ENCODE measurements around the gene JAZF1. TPM values are rescaled to one million over a fixed set of nuclear protein-coding genes. Genes with fewer than 3 reads are reported as not detected.

JAZF1 gene
- total and polyA plus RNA-seq, 2 experiments from 2014 or later: 9.5 to 12.1 TPM

GRCh38 chr7:27933671-27934565, 246.7 kb downstream of the JAZF1 start:
- TF ChIP-seq, protein P1, sequence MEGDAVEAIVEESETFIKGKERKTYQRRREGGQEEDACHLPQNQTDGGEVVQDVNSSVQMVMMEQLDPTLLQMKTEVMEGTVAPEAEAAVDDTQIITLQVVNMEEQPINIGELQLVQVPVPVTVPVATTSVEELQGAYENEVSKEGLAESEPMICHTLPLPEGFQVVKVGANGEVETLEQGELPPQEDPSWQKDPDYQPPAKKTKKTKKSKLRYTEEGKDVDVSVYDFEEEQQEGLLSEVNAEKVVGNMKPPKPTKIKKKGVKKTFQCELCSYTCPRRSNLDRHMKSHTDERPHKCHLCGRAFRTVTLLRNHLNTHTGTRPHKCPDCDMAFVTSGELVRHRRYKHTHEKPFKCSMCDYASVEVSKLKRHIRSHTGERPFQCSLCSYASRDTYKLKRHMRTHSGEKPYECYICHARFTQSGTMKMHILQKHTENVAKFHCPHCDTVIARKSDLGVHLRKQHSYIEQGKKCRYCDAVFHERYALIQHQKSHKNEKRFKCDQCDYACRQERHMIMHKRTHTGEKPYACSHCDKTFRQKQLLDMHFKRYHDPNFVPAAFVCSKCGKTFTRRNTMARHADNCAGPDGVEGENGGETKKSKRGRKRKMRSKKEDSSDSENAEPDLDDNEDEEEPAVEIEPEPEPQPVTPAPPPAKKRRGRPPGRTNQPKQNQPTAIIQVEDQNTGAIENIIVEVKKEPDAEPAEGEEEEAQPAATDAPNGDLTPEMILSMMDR (IDR thresholded peaks at IDR 0.05; ENCODE audit: poor library complexity): peak; percentile 44
- TF ChIP-seq EZH2phosphoT487 (IDR thresholded peaks at IDR 0.05; ENCODE audit: low read depth, severe bottlenecking, unreplicated experiment) (no peak), EZH2 (IDR thresholded peaks at IDR 0.05; ENCODE audit: borderline replicate concordance) (no peak)
- H3K9me3 ChIP-seq (ENCODE audit: low read depth): no peaks in the 10 kb centered on the region
- WGBS (ENCODE audit: low lambda C conversion rate, missing lambda C conversion rate): 65% methylated on average over 3 of the region's 3 CpGs
- no peaks in the 10 kb centered on the region for H3K4me1 ChIP-seq (ENCODE audit: insufficient read depth)
- DNase-seq (ENCODE audit: low spot score): no peak
- no peak overlapping the region for H2AFZ ChIP-seq
- no peak overlapping the region for H3K27ac ChIP-seq
- H3K27me3 ChIP-seq: no peaks in the 10 kb centered on the region
- H4K20me1 ChIP-seq (ENCODE audit: insufficient read depth, poor library complexity, severe bottlenecking): no peaks in the 10 kb centered on the region
- H3K9me2 ChIP-seq (replicated peaks; ENCODE audit: insufficient read depth): no peaks in the 10 kb centered on the region
- no peaks in the 10 kb centered on the region for H3K36me3 ChIP-seq (replicated peaks; ENCODE audit: insufficient read depth, low read depth)
- no peak overlapping the region for H3K4me3 ChIP-seq
- no peaks in the 10 kb centered on the region for H3K79me2 ChIP-seq
- no peak overlapping the region for H3K4me2 ChIP-seq

- no peaks in the 10 kb centered on the region for H3K9me3 ChIP-seq (ENCODE audit: low read depth)
- H3K4me1 ChIP-seq (ENCODE audit: insufficient read depth): no peaks in the 10 kb centered on the region
- no peak overlapping the region for H3K27ac ChIP-seq
- H3K4me2 ChIP-seq: no peak overlapping the region
- no peak for DNase-seq (ENCODE audit: low spot score)
- no peaks in the 10 kb centered on the region for H3K9me2 ChIP-seq (replicated peaks; ENCODE audit: insufficient read depth)
- H3K79me2 ChIP-seq: no peaks in the 10 kb centered on the region
- H4K20me1 ChIP-seq (ENCODE audit: insufficient read depth, poor library complexity, severe bottlenecking): no peaks in the 10 kb centered on the region
- no peak overlapping the region for H2AFZ ChIP-seq
- no peak for TF ChIP-seq EZH2phosphoT487 (IDR thresholded peaks at IDR 0.05; ENCODE audit: low read depth, severe bottlenecking, unreplicated experiment)
- no peak for TF ChIP-seq EZH2 (IDR thresholded peaks at IDR 0.05; ENCODE audit: borderline replicate concordance)
- TF ChIP-seq, protein P1 (IDR thresholded peaks at IDR 0.05; ENCODE audit: poor library complexity): no peak
- no peaks in the 10 kb centered on the region for H3K36me3 ChIP-seq (replicated peaks; ENCODE audit: insufficient read depth, low read depth)
- no peak overlapping the region for H3K4me3 ChIP-seq
- H3K27me3 ChIP-seq: no peaks in the 10 kb centered on the region
Measured at GRCh38 chr7:27930910-27931476, 249.6 kb downstream of the JAZF1 start.

DNA sequence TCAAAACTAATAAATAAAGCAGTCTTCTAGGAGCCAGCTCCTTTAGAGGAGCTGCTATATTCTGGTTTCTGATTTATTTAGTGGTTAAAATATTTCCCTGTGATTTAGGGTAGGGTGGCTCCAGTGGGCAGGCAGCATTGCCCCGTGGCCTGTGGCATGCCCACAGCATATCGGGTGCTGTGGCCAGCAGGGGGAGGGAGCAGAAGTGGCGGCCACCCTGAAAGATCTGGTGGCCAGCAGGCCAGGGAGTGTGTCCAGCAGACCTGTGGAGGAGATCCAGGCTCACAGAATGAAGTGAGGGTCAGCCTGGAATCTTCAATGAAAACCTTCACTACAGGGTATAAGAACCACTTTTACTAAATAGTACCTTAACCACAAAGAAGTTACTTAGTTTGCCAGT, 251.5 kb downstream of the JAZF1 start:
- Histone ChIP-seq H3K4me1 (ENCODE audit: insufficient read depth) (no peaks in the 10 kb centered on the region), H4K20me1 (ENCODE audit: insufficient read depth, poor library complexity, severe bottlenecking) (no peaks in the 10 kb centered on the region), H3K27me3 (no peaks in the 10 kb centered on the region), H3K9me2 (replicated peaks; ENCODE audit: insufficient read depth) (no peaks in the 10 kb centered on the region), H3K9me3 (ENCODE audit: low read depth) (no peaks in the 10 kb centered on the region), H3K4me2 (no peak overlapping the region), H3K27ac (no peak overlapping the region), H3K79me2 (no peaks in the 10 kb centered on the region), H3K4me3 (no peak overlapping the region), H2AFZ (no peak overlapping the region), H3K36me3 (replicated peaks; ENCODE audit: insufficient read depth, low read depth) (no peaks in the 10 kb centered on the region)
- no peak for DNase-seq (ENCODE audit: low spot score)
- no peak for TF ChIP-seq EZH2 (IDR thresholded peaks at IDR 0.05; ENCODE audit: borderline replicate concordance)
- TF ChIP-seq, protein P1 (IDR thresholded peaks at IDR 0.05; ENCODE audit: poor library complexity): no peak
- no peak for TF ChIP-seq EZH2phosphoT487 (IDR thresholded peaks at IDR 0.05; ENCODE audit: low read depth, severe bottlenecking, unreplicated experiment)
- WGBS (ENCODE audit: low lambda C conversion rate, missing lambda C conversion rate): 95% methylated on average over 3 of the region's 3 CpGs

Measured in hepatocyte (in vitro differentiated cells).